HepG2 (cell line): ENCODE data around the gene ARHGEF16. TPM values are rescaled to one million over a fixed set of nuclear protein-coding genes. Genes with fewer than 3 reads are reported as not detected.

Source experiments
- ATAC-seq: fragments of 200-7000 bp; cut with Tn5 transposase; 3 replicates; pipeline ENCODE4 v1.9.1; 2020; ENCODE audit warnings: mild to moderate bottlenecking, moderate library complexity
- BruUV-seq: library from RNA; stranded (reverse); fragments of 400-500 nt; replicated peaks from 2 replicates; lab custom pipeline; 2021; lab: Mats Ljungman, UMichigan
- CTCF ChIA-PET: fragments of 300-600 bp; formaldehyde crosslinking; extraction: SDS; loops from one replicate; lab custom pipeline; 2021; ENCODE audit warnings: low total read pairs, inconsistent platforms, low intra/inter-chr PET ratio; lab: Yijun Ruan, JAX
- POLR2A ChIA-PET: fragments of 350-600 bp; sonication (Branson Sonifier 250); formaldehyde crosslinking; loops from one replicate; lab custom pipeline; 2020; ENCODE audit warnings: antibody characterized with exemption, inconsistent platforms; lab: Yijun Ruan, JAX
- DNase-seq: peaks from one replicate; pipeline ENCODE4 v3.0.0-alpha.2; 2015; ENCODE audit warnings: low spot score
- FAIRE-seq: peaks from 3 replicates; lab custom pipeline; 2011; peaks lifted over from hg19 to GRCh38; lab: Jason Lieb, UNC
- H2AFZ ChIP-seq: one replicate; pipeline ENCODE4 v1.6.1; 2011; ENCODE audit warnings: low read length, inconsistent platforms
- H3K27ac ChIP-seq: fragments of 300-600 bp; 3 replicates; pipeline ENCODE4 v1.8.0; 2011; ENCODE audit warnings: mixed run types, mild to moderate bottlenecking, mixed read lengths, low read length, inconsistent platforms; ENCODE audit not compliant: insufficient read depth; ENCODE audit errors: extremely low read length
- H3K27me3 ChIP-seq, 2 experiments: fragments of 200-600 bp in 1 of 2; 2 replicates in 1 of 2; 3 replicates in 1 of 2; pipeline versions ENCODE4 v1.6.0 to v1.8.0; 2011; ENCODE audit warnings: low read length in 2 of 2, mild to moderate bottlenecking in 2 of 2, moderate library complexity in 2 of 2, inconsistent platforms in 1 of 2; ENCODE audit not compliant: insufficient read depth in 2 of 2, control insufficient read depth in 1 of 2
- H3K36me3 ChIP-seq, 2 experiments: fragments of 200-600 bp in 1 of 2; replicated peaks in 1 of 2; 2 replicates in 1 of 2; 3 replicates in 1 of 2; pipeline versions ENCODE4 v1.5.1 to v1.8.0; 2011; ENCODE audit warnings: low read length in 2 of 2, inconsistent platforms in 1 of 2; ENCODE audit not compliant: insufficient read depth in 2 of 2, control insufficient read depth in 1 of 2
- H3K4me1 ChIP-seq: 2 replicates; pipeline ENCODE4 v1.5.1; 2012; ENCODE audit warnings: low read length, inconsistent platforms; ENCODE audit not compliant: insufficient read depth
- H3K4me2 ChIP-seq: 2 replicates; pipeline ENCODE4 v1.6.0; 2011; ENCODE audit warnings: low read depth, low read length, inconsistent platforms
- H3K4me3 ChIP-seq, 3 experiments: fragments of 200-600 bp in 1 of 3; sonication (generic), shearing (Covaris generic) in 1 of 3; replicated peaks in 1 of 3; 2 replicates each; pipeline ENCODE4 v1.5.1; 2011 to 2016; ENCODE audit warnings: low read length in 3 of 3, inconsistent platforms in 2 of 3, low read depth in 2 of 3, mild to moderate bottlenecking in 2 of 3, control low read depth in 1 of 3, mixed read lengths in 1 of 3; ENCODE audit not compliant: insufficient read depth in 1 of 3
- H3K79me2 ChIP-seq: one replicate; pipeline ENCODE4 v1.6.1; 2011; ENCODE audit warnings: low read length, inconsistent platforms; ENCODE audit not compliant: insufficient read depth
- H3K9ac ChIP-seq: 2 replicates; pipeline ENCODE4 v1.6.0; 2011; ENCODE audit warnings: mild to moderate bottlenecking, low read depth, low read length, inconsistent platforms; ENCODE audit not compliant: insufficient read depth
- H3K9me3 ChIP-seq: 2 replicates; pipeline ENCODE4 v1.5.1; 2012; ENCODE audit warnings: mild to moderate bottlenecking, low read length
- H4K20me1 ChIP-seq: 2 replicates; pipeline ENCODE4 v1.6.0; 2011; ENCODE audit warnings: inconsistent platforms, mild to moderate bottlenecking, low read length, moderate library complexity; ENCODE audit not compliant: insufficient read depth
- ARHGAP35 ChIP-seq: sonication (generic); formaldehyde crosslinking; IDR thresholded peaks from 2 replicates; pipeline ENCODE4 v1.9.0; 2022; ENCODE audit warnings: mild to moderate bottlenecking, inconsistent platforms, moderate library complexity, missing genetic modification reagents, borderline replicate concordance
- ATF7-NPFF ChIP-seq: sonication (generic); formaldehyde crosslinking; IDR thresholded peaks from 2 replicates; pipeline ENCODE4 v1.8.1; 2023; ENCODE audit warnings: mild to moderate bottlenecking, low read depth, missing genetic modification reagents, moderate library complexity
- PHB2 ChIP-seq: fragments of 450-650 bp; IDR thresholded peaks from 2 replicates; pipeline ENCODE4 v1.6.1; 2018; ENCODE audit not compliant: partially characterized antibody
- TOE1 ChIP-seq: sonication (generic); formaldehyde crosslinking; IDR thresholded peaks from 2 replicates; pipeline ENCODE4 v1.4.0; 2020; ENCODE audit warnings: mild to moderate bottlenecking, missing genetic modification reagents
- ZBTB40 ChIP-seq, 2 experiments: fragments of 450-650 bp in 1 of 2; sonication (generic) in 1 of 2; formaldehyde crosslinking in 1 of 2; IDR thresholded peaks; 2 replicates each; pipeline versions ENCODE4 v1.6.1 to v1.8.0; 2016 to 2022; ENCODE audit warnings: antibody characterized with exemption in 1 of 2, mild to moderate bottlenecking in 1 of 2, missing genetic modification reagents in 1 of 2
- ZNF30 ChIP-seq: sonication (generic); formaldehyde crosslinking; IDR thresholded peaks from 2 replicates; pipeline ENCODE4 v1.5.0; 2020; ENCODE audit warnings: mild to moderate bottlenecking, missing genetic modification reagents
- ZNF710 ChIP-seq: sonication (generic); formaldehyde crosslinking; IDR thresholded peaks from 2 replicates; pipeline ENCODE4 v1.5.0; 2020; ENCODE audit warnings: mild to moderate bottlenecking, missing genetic modification reagents, borderline replicate concordance
- ZNF800 ChIP-seq: sonication (generic); formaldehyde crosslinking; IDR thresholded peaks from 2 replicates; pipeline ENCODE4 v1.4.0; 2020; ENCODE audit warnings: missing genetic modification reagents
- ZSCAN9 ChIP-seq: IDR thresholded peaks from 2 replicates; pipeline ENCODE4 v1.6.1; 2016; ENCODE audit warnings: borderline replicate concordance
- WGBS: methylation state at CpG from one replicate; pipeline ENCODE4 v1.1.6; 2017; ENCODE audit warnings: low lambda C conversion rate; 5-methylcytosine and 5-hydroxymethylcytosine counted together
- in situ Hi-C: cut with HindIII; loops from 2 replicates; pipeline ENCODE4 v1.10.0; 2017; ENCODE audit warnings: low pct_unique_long_range_greater_than_20kb; ENCODE audit not compliant: extremely low pct_ligation_motif_present
- intact Hi-C: fragments of 100-400 bp; cut with micrococcal nuclease; formaldehyde crosslinking; loops from one replicate; pipeline ENCODE4 v1.10.0; 2022; ENCODE audit not compliant: unreplicated experiment
- polyA plus RNA-seq, 8 experiments: library from polyadenylated mRNA; depleted of rRNA in 3 of 8; stranded (reverse) in 7 of 8; unstranded in 1 of 8; fragments of >200 nt; fragmentation: Illumina TruSeq in 4 of 8; extraction: Trizol in 4 of 8; gene quantifications; 2 replicates each; pipeline versions ENCODE4 v1.2.1 to v1.2.3, GENCODE V29; 2011 to 2016; ENCODE audit warnings: low read depth in 4 of 8, missing spikeins in 1 of 8, mixed read lengths in 1 of 8; ENCODE audit not compliant: insufficient read depth in 1 of 8
- total RNA-seq, 5 experiments: library from RNA; depleted of rRNA; stranded (reverse); fragments of >200 nt; fragmentation: Illumina TruSeq; extraction: Trizol; gene quantifications; 2 replicates each; pipeline ENCODE4 v1.2.3, GENCODE V29; 2016; ENCODE audit warnings: low read depth in 1 of 5

The ARHGEF16 gene
- total and polyA plus RNA-seq, 2 of the 13 experiments (the other 11 are each of a cell fraction or from before 2014, with no cell fraction given) = 20.3 to 39.9 TPM

GRCh38 chr1:3423896-3424611, 30.4 kb upstream of the ARHGEF16 start:
- Histone ChIP-seq H3K9ac (no peak overlapping the region), H3K79me2 (no peaks in the 10 kb centered on the region), H3K36me3 (no peaks in the 10 kb centered on the region), H3K4me1 (peaks cover 48% of the 10 kb centered on the region), H3K27ac (no peak overlapping the region), H3K9me3 (no peaks in the 10 kb centered on the region), H3K4me3 (peak overlapping the region in 1 of 3 experiments; percentile 24; a peak in 1 of 6 replicates), H3K4me2 (peak overlapping the region; percentile 53), H2AFZ (no peak overlapping the region), H4K20me1 (no peaks in the 10 kb centered on the region), H3K27me3 (peaks cover 5 to 9% of the 10 kb centered on the region in 2 experiments; a peak in 3 of 5 replicates)
- in situ Hi-C loops = loop anchor here (5.0 kb wide), 1 partner anchor 357 kb away; the partner anchor contains the start of gene PRDM16
- DNase-seq (no peak), ATAC-seq (peak; percentile 10), FAIRE-seq (no peak)
- POLR2A ChIA-PET = no interaction called here
- intact Hi-C loops = loop anchor here (1.0 to 10.0 kb wide), 2 partner anchors 412 to 549 kb away; no protein-coding TSS in a partner anchor
- no TSS peak for BruUV-seq
- WGBS = 51% methylated on average over 19 of the region's 28 CpGs
- CTCF ChIA-PET = interaction anchor here (0.8 to 2.6 kb wide), 4 partner anchors 357 to 548 kb away, joined by 3 to 14 read pairs (median 3); no protein-coding TSS in a partner anchor
- TF ChIP-seq PHB2 = no peak
- 0 out of 2 replicates have a peak, but pooled peaks have one; percentile 33 for TF ChIP-seq ATF7-NPFF (CRISPR knock-in tag)
- TF ChIP-seq TOE1 (CRISPR knock-in tag) = no peak
- TF ChIP-seq ZNF800 (CRISPR knock-in tag) = no peak
- TF ChIP-seq ZSCAN9 (CRISPR knock-in tag) = no peak
- peak; percentile 55; the same call in 1 of the 2 replicates for TF ChIP-seq ZNF30
- TF ChIP-seq ZBTB40 (IDR thresholded peaks at IDR 0.05) = no peak
- TF ChIP-seq ZBTB40 (CRISPR knock-in tag; IDR thresholded peaks at IDR 0.05) = no peak
- no peak for TF ChIP-seq ARHGAP35 (CRISPR knock-in tag)
- TF ChIP-seq ZNF710 (CRISPR knock-in tag) = 0 out of 2 replicates have a peak, but pooled peaks have one; percentile 36
